Spinal cord (tissue), 10 donors: ENCODE data around the gene TFAP2C. TPM values are rescaled to one million over a fixed set of nuclear protein-coding genes. Genes with fewer than 3 reads are reported as not detected.
"Not testable (repeated sequence)": the region's sequence is repeated elsewhere in the genome, so short reads cannot be mapped to it uniquely, and the experiment has no call there.

Experiments used
- DNase-seq, 6 donors: peaks; one replicate each; pipeline versions ENCODE4 v3.0.0 to v3.0.0-alpha.2; 2013 to 2015; ENCODE audit warnings: low spot score in 6 of 6, low read depth in 4 of 6
- H3K27ac ChIP-seq: one replicate; pipeline ENCODE4 v1.5.1; 2013; ENCODE audit warnings: low read depth, low read length, control low read depth
- H3K27me3 ChIP-seq: one replicate; pipeline ENCODE4 v1.6.1; 2013; ENCODE audit warnings: low read length; ENCODE audit not compliant: control insufficient read depth, insufficient read depth
- H3K36me3 ChIP-seq: one replicate; pipeline ENCODE4 v1.6.1; 2013; ENCODE audit warnings: low read length; ENCODE audit not compliant: control insufficient read depth, insufficient read depth
- H3K4me1 ChIP-seq: one replicate; pipeline ENCODE4 v1.6.1; 2013; ENCODE audit warnings: low read length; ENCODE audit not compliant: control insufficient read depth, insufficient read depth
- H3K4me3 ChIP-seq: one replicate; pipeline ENCODE4 v1.5.1; 2013; ENCODE audit warnings: low read depth, low read length, control low read depth
- H3K9me3 ChIP-seq: one replicate; pipeline ENCODE4 v1.6.1; 2013; ENCODE audit warnings: low read length; ENCODE audit not compliant: control insufficient read depth, insufficient read depth
- WGBS: methylation state at CpG from one replicate; pipeline ENCODE4 v1.1.5; 2013; ENCODE audit warnings: missing lambda C conversion rate; ENCODE audit not compliant: insufficient coverage; 5-methylcytosine and 5-hydroxymethylcytosine counted together
- polyA plus RNA-seq, 2 donors: library from polyadenylated mRNA; unstranded; fragments of 120-200 nt; gene quantifications; one replicate each; pipeline ENCODE4 v1.2.1, GENCODE V29; 2013; ENCODE audit not compliant: insufficient read length in 2 of 2
- total RNA-seq, 2 donors: library from RNA; depleted of rRNA in 1 of 2; stranded (reverse); fragments of 120-200 nt in 1 of 2; fragments of >200 nt in 1 of 2; gene quantifications; one replicate each; pipeline versions ENCODE4 v1.2.3 to v1.2.4, GENCODE V29; 2013 to 2014
- donor health status: healthy.

Gene TFAP2C
- total and polyA plus RNA-seq, 4 donors: 0.17 to 1.0 (median 0.39) TPM

DNA sequence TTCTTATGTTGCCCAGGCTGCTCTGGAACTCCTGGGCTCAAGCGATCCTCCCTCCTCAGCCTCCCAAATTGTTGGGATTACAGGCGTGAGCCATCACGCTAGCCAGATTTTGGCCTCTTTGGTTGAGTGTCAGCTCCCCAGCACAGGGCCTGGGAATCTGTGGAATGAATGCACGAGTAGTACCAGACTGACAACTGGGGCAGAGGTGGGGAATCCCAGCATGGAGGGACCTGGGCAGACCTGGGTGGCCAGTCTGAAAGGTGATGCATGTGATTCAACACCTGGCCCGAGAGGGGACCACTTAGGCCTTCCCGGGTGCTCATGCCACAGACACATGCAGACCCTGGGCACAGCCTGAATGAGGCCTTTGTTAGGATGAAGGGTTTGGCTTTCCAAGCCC lies 19.0 kb upstream of the TFAP2C start:
- no peaks in the 10 kb centered on the region for H3K9me3 ChIP-seq
- no peak for DNase-seq
- no peak overlapping the region for H3K4me3 ChIP-seq
- H3K4me1 ChIP-seq: no peaks in the 10 kb centered on the region
- 90% methylated on average over 6 of the region's 6 CpGs for WGBS
- no peaks in the 10 kb centered on the region for H3K36me3 ChIP-seq
- no peak overlapping the region for H3K27ac ChIP-seq
- peaks cover 2% of the 10 kb centered on the region for H3K27me3 ChIP-seq

DNA sequence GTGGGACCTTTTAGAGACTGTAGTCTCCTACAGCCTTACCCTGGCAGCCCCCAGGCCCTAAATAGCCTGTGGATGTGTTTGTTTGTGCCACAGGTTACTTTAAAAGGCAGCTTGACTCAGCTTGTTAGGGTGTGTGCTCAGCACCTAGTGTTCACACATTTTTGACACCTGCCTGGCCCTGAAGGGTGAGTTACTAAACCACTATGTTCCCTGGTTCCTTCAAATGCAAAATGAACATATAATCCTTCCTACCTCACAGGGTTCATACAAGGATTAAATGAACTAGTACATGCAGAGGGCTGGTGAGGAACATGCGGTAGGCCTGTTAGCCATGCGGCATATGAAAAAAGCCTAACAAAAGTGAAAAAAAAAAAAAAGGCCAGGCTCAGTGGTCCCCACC lies 14.9 kb upstream of the TFAP2C start:
- Histone ChIP-seq H3K36me3 (no peaks in the 10 kb centered on the region), H3K27me3 (peaks cover 5% of the 10 kb centered on the region), H3K4me3 (no peak overlapping the region), H3K4me1 (no peaks in the 10 kb centered on the region), H3K9me3 (no peaks in the 10 kb centered on the region), H3K27ac (no peak overlapping the region)
- WGBS: 100% methylated on average over 2 of the region's 2 CpGs
- DNase-seq: no peak

DNA sequence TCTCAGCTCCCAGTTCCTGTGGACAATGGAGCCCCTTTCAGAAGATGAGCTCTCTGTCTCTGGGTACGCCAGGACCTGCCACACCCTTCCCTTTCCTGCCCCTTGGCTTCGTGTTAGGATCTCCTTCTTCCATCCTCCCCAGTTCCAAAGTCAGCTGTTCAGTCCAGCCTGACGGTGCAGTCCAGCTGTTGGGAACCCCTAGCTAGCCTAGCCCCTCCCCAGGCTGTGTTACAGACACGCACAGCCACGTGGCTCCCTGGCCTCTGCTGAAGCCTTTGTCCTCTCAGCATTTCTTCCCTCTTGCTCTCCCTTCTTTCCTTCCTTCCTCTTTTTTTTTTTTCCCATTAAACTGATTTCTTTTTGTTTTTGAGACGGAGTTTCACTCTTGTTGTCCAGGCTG lies 12.4 kb upstream of the TFAP2C start:
- Histone ChIP-seq H3K27me3 (peaks cover 2% of the 10 kb centered on the region), H3K4me1 (no peaks in the 10 kb centered on the region), H3K9me3 (no peaks in the 10 kb centered on the region), H3K36me3 (no peaks in the 10 kb centered on the region), H3K4me3 (no peak overlapping the region), H3K27ac (no peak overlapping the region)
- 53% methylated on average over 6 of the region's 6 CpGs for WGBS
- no peak for DNase-seq

DNA sequence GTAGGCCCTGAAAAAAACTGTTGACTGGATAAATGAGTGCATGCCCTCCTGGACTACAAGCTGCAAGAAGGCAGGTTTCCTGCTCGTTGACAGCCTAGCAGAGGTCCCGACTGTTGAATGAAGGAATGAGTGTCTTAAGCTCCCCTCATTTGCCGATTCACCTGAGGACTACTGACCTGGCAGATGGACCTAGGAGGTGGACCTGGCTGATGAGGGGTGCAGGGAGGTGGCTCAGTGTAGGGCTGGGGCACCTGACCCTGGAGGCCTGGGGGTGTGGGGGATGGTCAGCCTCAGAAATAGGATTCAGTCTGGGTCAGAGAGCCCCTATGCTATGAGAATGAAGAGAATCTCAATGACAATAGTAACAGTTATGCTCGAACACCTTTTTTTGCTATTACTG lies 11.6 kb upstream of the TFAP2C start:
- WGBS: 82% methylated on average over 3 of the region's 4 CpGs

DNA sequence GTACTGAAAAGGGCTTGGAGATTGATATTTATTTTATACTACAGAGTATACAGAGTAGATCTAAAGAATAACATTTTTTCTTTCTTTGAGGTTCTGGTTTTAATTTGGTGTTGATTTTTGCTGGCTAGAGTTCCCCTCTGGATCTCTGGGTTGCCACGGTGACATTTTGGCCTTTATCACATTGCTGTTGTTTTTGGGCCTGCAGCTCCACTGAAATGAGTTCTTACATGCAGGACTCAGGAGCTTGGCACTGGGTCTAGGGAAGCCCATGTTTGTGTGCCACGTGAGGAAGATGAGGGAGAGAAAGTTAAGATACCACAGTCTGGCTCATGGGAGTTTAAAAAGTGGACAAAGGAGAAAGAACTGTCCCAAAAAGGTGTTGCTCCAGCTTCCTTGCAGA lies 7.4 kb upstream of the TFAP2C start:
- DNase-seq: peak in 1 of 6 donors; percentile 17
- 60% methylated on average over 2 of the region's 2 CpGs for WGBS
- Histone ChIP-seq H3K9me3 (no peaks in the 10 kb centered on the region), H3K36me3 (no peaks in the 10 kb centered on the region), H3K27ac (no peak overlapping the region), H3K4me1 (peaks cover 16% of the 10 kb centered on the region), H3K4me3 (no peak overlapping the region), H3K27me3 (peaks cover 32% of the 10 kb centered on the region)

More for the DNA sequence above, 11.6 kb upstream of the TFAP2C start:
- Histone ChIP-seq H3K27ac (no peak overlapping the region), H3K4me1 (no peaks in the 10 kb centered on the region), H3K4me3 (no peak overlapping the region), H3K9me3 (no peaks in the 10 kb centered on the region), H3K36me3 (no peaks in the 10 kb centered on the region), H3K27me3 (peaks cover 2% of the 10 kb centered on the region)
- no peak for DNase-seq

DNA sequence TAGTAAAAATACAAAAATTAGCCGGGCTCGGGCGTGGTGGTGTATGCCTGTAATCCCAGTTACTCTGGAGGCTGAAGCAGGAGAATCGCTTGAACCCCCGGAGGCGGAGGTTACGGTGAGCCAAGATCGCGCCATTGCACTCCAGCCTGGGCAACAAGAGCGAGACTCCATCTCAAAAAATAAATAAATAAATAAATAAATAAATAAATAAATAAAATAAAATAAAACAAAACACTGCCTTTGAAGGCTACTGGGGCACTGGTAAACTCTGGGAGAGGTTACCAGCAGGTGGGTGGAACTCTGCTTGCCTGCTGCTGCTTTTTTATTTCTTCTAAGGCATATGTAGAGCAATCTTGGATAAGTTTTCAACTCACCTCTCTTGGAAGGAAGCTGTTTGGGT lies 5.2 kb upstream of the TFAP2C start:
- peaks cover 52% of the 10 kb centered on the region for H3K27me3 ChIP-seq
- not testable (repeated sequence) for H3K9me3 ChIP-seq, H3K27ac ChIP-seq, H3K4me3 ChIP-seq, DNase-seq, H3K36me3 ChIP-seq
- 97% methylated on average over 4 of the region's 10 CpGs for WGBS
- peaks cover 38% of the 10 kb centered on the region for H3K4me1 ChIP-seq

DNA sequence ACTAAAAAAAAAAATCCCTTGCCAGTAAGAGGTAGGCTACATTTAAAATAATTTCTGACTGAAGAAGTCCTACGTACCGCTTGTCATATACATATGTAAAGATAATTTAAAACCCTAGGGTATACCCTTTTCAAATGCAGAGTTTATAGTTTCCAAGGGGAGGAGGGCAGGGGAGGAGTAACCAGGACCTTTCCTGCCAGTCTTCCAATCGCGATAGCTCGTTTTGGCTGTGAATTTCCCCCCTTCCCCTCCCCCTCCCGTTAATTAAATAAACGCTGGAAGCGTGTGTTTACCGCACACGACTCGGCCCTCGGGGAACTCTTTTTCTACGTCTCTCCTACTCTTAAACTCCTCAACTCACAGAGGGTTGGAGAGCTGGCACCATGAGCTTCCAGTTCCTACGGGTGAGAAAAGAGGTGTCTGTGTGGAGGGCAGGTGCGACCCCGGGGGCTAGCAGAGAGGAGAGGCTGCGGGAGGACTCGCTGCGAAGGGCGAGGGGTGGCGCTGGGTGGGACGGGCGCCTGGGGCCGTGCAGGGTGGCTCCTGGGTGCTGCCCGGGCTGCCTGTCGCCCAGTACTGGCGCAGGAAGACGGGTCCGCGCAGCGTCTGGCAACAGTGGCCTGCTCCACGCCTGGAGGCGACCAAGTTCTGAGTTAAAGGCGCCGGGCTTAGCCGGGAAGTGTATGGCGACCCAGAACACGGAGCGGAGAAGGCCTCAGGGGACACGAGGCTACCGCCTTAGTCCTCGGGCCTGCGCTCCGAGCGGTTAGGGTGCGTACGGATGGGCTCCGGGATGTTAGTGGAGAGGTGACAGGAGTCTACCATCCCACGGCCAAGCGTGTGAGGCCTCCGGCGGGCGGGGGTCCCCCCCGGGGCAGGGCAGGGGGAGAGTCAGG lies 4.1 kb upstream of the TFAP2C start:
- Histone ChIP-seq H3K4me1 (peaks cover 49% of the 10 kb centered on the region), H3K36me3 (no peaks in the 10 kb centered on the region), H3K27ac (no peak overlapping the region), H3K9me3 (no peaks in the 10 kb centered on the region), H3K27me3 (peaks cover 63% of the 10 kb centered on the region), H3K4me3 (no peak overlapping the region)
- 3% methylated on average over 41 of the region's 54 CpGs for whole genome bisulfite sequencing
- no peak for DNase-seq

DNA sequence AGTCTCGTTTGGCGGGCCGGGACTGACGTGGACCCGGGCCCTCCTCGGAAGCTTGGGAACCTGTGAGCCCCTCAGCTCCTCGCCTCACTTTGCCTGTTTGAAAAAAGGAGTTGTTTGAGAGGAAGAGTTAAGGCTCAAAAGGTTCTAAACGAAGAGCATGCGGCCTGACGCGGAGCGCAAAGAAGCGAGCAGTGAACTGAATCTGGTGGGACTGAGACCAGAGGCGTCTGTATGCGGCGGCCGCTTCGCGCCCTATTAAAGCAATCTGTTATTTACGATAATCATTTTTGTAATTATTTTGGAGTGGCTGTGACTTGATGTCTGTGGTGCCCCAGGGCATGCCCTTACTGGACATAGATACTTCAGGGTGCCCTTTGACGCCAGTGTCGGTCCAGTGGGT lies 3.3 kb upstream of the TFAP2C start:
- no peak for DNase-seq
- Histone ChIP-seq H3K27me3 (peaks cover 71% of the 10 kb centered on the region), H3K4me3 (no peak overlapping the region), H3K4me1 (peaks cover 57% of the 10 kb centered on the region), H3K36me3 (no peaks in the 10 kb centered on the region), H3K27ac (no peak overlapping the region), H3K9me3 (no peaks in the 10 kb centered on the region)
- WGBS: 6% methylated on average over 15 of the region's 22 CpGs

DNA sequence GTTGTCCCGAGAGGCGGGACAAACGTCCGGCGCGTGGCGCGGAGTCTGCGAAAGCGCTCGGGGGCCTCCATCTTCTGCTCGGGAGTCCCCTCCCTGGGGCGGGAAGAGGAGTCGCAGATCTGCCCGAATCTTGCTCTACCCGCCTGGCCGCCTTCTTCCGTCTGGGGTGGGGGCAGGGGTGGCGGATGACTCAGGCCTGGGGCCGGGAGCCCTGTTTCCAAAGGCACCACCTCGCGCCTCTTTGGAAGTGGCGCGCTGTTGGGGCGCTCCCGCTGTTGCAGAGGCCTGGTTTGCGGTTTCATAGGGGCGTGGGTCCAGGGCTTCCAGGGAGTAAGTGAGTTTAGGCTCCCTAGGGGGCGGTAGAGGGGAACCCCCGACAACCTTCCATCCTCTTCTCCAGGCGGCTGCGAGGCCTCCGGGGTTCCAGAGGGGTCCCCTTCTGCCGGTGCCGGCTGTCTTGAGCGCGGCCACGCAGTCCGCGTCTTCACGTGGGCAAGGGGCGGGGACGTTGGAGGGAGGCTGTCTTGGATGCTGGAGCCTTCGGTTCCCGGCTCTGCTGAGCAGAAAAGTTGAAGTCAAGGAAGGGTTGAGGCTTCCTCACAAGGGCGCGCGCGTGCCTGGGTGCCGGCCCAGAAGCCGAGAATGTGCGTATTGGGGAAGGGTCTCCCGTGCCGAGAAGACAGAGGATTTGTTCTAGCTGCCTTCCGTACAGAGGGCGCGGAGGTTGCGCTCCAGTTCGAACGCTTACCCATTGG lies 2.6 kb upstream of the TFAP2C start:
- no peak overlapping the region for H3K27ac ChIP-seq
- H3K27me3 ChIP-seq: peaks cover 78% of the 10 kb centered on the region
- H3K9me3 ChIP-seq: no peaks in the 10 kb centered on the region
- DNase-seq: peak in 2 of 6 donors; percentile 49 to 76
- 1% methylated on average over 48 of the region's 60 CpGs for WGBS
- H3K4me3 ChIP-seq: no peak overlapping the region
- H3K4me1 ChIP-seq: peaks cover 61% of the 10 kb centered on the region
- no peaks in the 10 kb centered on the region for H3K36me3 ChIP-seq
